ENCODE measurements around the gene HBQ1. TPM values are rescaled to one million over a fixed set of nuclear protein-coding genes. Genes with fewer than 3 reads are reported as not detected.
"Not testable (repeated sequence)": the region's sequence is repeated elsewhere in the genome, so short reads cannot be mapped to it uniquely, and the experiment has no call there.

HBQ1 gene
- total RNA-seq, 1 donor from 2014 or later: 0.60 TPM

DNA sequence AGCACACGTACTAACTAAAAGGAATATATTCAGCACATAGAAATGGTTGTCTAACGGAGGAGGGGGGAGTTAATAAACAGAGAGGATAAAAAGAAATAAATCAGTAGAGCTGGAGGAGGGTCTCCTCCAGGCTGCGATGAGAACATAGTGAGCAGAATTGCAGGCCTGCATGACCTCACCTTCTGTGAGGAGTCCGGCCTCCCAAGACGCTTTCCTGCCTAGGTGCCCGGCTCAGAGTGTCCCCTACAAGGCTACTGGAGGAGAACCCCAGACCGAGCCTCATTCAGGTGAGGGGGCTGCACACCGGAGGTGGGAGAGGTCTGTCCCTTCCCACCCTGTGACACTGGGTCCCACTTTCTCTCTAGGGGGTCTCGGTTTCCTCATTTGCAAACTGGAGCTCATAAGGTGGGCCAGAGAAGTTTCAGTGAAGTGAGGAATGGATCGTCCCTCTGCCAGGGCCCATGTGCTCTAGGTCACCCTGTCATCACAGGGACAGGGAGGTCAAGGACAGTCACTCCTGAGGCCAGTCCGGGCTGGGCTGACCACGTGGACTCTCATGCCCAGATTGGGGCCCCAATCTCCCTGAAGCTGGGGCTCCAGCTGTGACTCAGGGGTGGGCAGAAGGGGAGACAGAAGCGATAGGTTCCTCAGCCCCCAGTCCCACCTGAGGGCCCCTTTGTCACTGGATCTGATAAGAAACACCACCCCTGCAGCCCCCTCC lies 17.8 kb upstream of the HBQ1 start:
- Mint-ChIP-seq H3K27me3 (peaks cover 59% of the 10 kb centered on the region), H3K27ac (no peak overlapping the region), H3K36me3 (ENCODE audit: insufficient read depth) (no peaks in the 10 kb centered on the region), H3K4me1 (ENCODE audit: low read depth) (no peaks in the 10 kb centered on the region), H3K9me3 (ENCODE audit: low read depth) (no peaks in the 10 kb centered on the region), H3K4me3 (ENCODE audit: low read depth) (no peak overlapping the region)
- no peak for DNase-seq (ENCODE audit: low spot score, unreplicated experiment)
- TF ChIP-seq, protein P1, sequence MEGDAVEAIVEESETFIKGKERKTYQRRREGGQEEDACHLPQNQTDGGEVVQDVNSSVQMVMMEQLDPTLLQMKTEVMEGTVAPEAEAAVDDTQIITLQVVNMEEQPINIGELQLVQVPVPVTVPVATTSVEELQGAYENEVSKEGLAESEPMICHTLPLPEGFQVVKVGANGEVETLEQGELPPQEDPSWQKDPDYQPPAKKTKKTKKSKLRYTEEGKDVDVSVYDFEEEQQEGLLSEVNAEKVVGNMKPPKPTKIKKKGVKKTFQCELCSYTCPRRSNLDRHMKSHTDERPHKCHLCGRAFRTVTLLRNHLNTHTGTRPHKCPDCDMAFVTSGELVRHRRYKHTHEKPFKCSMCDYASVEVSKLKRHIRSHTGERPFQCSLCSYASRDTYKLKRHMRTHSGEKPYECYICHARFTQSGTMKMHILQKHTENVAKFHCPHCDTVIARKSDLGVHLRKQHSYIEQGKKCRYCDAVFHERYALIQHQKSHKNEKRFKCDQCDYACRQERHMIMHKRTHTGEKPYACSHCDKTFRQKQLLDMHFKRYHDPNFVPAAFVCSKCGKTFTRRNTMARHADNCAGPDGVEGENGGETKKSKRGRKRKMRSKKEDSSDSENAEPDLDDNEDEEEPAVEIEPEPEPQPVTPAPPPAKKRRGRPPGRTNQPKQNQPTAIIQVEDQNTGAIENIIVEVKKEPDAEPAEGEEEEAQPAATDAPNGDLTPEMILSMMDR (IDR thresholded peaks at IDR 0.05; ENCODE audit: unreplicated experiment): no peak

DNA sequence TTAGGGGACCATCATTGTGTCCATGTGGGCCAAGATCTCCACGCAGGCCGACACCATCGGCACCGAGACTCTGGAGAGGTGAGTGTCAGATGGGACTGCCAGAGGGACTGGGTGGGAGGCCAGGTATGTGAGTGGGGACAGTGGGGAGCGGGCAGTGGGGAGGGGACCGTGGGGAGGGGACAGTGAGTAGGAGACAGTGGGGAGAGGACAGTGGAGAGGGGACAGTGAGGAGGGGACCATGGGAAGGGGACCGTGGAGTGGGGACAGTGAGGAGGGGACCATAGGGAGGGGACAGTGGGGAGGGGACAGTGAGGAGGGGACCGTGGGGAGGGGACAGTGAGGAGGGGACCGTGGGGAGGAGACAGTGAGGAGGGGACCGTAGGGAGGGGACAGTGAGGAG lies 17.1 kb upstream of the HBQ1 start:
- H3K4me3 Mint-ChIP-seq (ENCODE audit: low read depth); H3K36me3 Mint-ChIP-seq (ENCODE audit: insufficient read depth); H3K9me3 Mint-ChIP-seq (ENCODE audit: low read depth); DNase-seq (ENCODE audit: low spot score, unreplicated experiment); H3K27ac Mint-ChIP-seq; H3K4me1 Mint-ChIP-seq (ENCODE audit: low read depth): not testable (repeated sequence)
- H3K27me3 Mint-ChIP-seq: peaks cover 59% of the 10 kb centered on the region

DNA sequence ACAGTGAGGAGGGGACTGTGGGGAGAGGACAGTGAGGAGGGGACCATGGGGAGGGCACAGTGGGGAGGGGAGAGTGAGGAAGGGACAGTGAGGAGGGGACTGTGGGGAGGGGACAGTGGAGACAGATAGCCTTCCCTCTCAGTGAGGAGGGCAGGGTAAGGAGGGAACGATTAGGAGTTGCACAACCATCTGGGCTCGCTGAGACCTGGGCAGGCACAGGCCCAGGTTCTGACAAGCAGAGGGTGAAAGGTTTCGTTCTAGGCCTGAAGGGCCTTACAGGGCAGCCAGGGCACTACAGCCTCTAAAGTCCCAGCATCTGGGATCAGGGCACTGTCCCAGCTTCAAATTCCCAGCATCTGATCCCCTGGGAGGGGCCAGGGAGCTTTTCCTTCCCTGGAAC lies 16.6 kb upstream of the HBQ1 start:
- H3K4me3 Mint-ChIP-seq (ENCODE audit: low read depth); H3K36me3 Mint-ChIP-seq (ENCODE audit: insufficient read depth); H3K27ac Mint-ChIP-seq; H3K9me3 Mint-ChIP-seq (ENCODE audit: low read depth); DNase-seq (ENCODE audit: low spot score, unreplicated experiment); H3K4me1 Mint-ChIP-seq (ENCODE audit: low read depth): not testable (repeated sequence)
- peaks cover 61% of the 10 kb centered on the region for H3K27me3 Mint-ChIP-seq

DNA sequence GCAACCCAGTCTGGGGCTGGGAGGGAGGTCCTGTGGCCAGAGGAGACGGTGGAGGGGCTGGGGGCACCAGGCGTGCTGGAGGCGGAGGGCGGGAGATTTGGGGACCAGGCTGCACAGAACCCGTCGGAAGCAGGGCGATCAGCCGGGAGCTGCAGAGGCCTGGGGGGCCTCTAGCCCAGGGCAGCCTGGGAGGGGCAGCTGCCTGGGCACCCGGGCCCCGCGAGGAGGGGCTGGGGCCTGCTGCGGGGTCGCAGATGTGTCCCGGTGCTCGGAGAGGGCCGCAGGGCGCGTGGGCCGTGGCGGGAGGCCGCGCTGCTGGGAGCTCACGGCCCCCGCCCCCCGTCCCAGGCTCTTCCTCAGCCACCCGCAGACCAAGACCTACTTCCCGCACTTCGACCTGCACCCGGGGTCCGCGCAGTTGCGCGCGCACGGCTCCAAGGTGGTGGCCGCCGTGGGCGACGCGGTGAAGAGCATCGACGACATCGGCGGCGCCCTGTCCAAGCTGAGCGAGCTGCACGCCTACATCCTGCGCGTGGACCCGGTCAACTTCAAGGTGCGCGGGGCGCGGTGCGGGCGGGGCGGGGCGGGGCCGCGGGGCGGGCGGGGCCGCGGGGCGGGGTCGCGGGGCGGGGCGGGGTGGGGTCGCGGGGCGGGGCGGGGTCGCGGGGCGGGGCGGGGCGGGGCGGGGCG lies 16.0 kb upstream of the HBQ1 start:
- H3K9me3 Mint-ChIP-seq (ENCODE audit: low read depth); H3K4me1 Mint-ChIP-seq (ENCODE audit: low read depth); H3K4me3 Mint-ChIP-seq (ENCODE audit: low read depth); H3K36me3 Mint-ChIP-seq (ENCODE audit: insufficient read depth); DNase-seq (ENCODE audit: low spot score, unreplicated experiment); H3K27ac Mint-ChIP-seq: not testable (repeated sequence)
- H3K27me3 Mint-ChIP-seq: peaks cover 62% of the 10 kb centered on the region

DNA sequence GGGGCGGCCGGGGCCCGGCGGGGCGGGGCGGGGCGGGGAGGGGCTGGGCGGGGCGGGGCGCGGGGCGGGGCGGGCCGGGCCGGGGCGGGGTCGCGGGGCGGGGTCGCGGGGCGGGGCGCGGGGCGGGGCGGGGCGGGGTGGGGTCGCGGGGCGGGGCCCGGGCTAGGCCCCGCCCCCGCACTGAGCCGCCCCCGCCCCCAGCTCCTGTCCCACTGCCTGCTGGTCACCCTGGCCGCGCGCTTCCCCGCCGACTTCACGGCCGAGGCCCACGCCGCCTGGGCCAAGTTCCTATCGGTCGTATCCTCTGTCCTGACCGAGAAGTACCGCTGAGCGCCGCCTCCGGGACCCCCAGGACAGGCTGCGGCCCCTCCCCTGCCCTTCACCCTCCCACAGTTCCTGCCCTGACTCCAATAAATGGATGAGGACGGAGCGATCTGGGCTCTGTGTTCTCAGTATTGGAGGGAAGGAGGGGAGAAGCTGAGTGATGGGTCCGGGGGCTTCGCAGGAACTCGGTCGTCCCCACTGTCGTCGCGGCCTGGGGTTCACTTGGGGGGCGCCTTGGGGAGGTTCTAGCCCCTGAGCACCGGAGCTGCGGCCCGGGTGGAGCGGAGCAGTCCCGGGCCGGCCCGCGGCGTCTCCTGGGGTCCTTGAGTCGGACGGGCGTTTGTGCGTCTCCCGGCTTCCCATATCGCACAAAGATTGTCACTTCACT lies 15.3 kb upstream of the HBQ1 start:
- TF ChIP-seq, protein P1 (IDR thresholded peaks at IDR 0.05; ENCODE audit: unreplicated experiment): no peak
- Mint-ChIP-seq H3K4me1 (ENCODE audit: low read depth) (no peaks in the 10 kb centered on the region), H3K27me3 (peaks cover 63% of the 10 kb centered on the region), H3K4me3 (ENCODE audit: low read depth) (no peak overlapping the region), H3K9me3 (ENCODE audit: low read depth) (no peaks in the 10 kb centered on the region), H3K36me3 (ENCODE audit: insufficient read depth) (no peaks in the 10 kb centered on the region), H3K27ac (no peak overlapping the region)
- no peak for DNase-seq (ENCODE audit: low spot score, unreplicated experiment)

DNA sequence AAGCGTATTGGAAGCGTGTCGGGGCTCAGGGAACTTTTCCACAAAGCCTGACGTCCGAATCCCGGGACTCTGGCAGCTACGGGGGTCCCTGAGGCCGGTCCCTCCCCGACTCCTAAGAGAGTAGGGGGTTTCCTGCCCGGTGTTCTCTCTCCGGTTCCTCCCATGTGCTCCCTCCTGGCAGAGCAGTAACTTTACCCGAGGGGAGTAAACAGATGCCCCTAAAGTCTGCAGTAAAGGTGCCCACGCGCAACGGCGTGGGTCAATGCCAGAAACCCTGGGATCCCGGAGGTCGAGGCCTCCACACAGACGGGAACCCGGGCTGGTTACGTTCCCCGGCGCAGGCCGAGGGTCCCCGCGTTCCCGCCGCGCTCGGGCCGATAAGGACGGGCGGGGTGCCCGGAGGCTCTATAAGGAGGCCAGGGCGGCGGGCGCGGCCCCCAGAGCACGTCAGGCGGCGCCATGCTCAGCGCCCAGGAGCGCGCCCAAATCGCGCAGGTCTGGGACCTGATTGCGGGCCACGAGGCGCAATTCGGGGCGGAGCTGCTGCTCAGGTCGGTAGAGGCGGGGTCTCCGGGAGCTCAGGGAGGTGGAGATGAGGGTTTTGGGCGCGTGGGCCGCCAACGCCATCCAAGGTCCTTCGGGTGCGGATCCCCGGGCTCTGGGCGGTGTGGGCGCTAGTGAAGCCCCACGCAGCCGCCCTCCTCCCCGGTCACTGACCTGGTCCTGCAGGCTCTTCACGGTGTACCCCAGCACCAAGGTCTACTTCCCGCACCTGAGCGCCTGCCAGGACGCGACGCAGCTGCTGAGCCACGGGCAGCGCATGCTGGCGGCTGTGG lies 14.5 kb upstream of the HBQ1 start, which contains the start of gene HBM:
Gene HBM (plus strand): TSS at position 440 of the 836 bp plus-strand sequence. CDS start 20 bp downstream, at position 460.
- no peak within 1 kb of the TSS for H3K4me3 Mint-ChIP-seq (ENCODE audit: low read depth)
- H3K27ac Mint-ChIP-seq: no peak within 1 kb of the TSS
- TF ChIP-seq, protein P1 (IDR thresholded peaks at IDR 0.05; ENCODE audit: unreplicated experiment): no peak
- no peaks in the 10 kb centered on the region for H3K36me3 Mint-ChIP-seq (ENCODE audit: insufficient read depth)
- H3K27me3 Mint-ChIP-seq: peaks cover 70% of the 10 kb centered on the region
- DNase-seq (ENCODE audit: low spot score, unreplicated experiment): no peak
- no peaks in the 10 kb centered on the region for H3K9me3 Mint-ChIP-seq (ENCODE audit: low read depth)
- no peaks in the 10 kb centered on the region for H3K4me1 Mint-ChIP-seq (ENCODE audit: low read depth)

Measured in progenitor cell of endocrine pancreas (in vitro differentiated cells).